Loucy (cell line): ENCODE results near the gene REPS2.

Source experiments
- H2AFZ ChIP-seq: fragments of 200-600 bp; sonication (generic); 2 replicates; pipeline ENCODE4 v1.6.0; 2016; ENCODE audit warnings: antibody characterized with exemption, mild to moderate bottlenecking, low read length, moderate library complexity
- H3F3A ChIP-seq: fragments of 200-600 bp; 2 replicates; pipeline ENCODE4 v1.6.0; 2016; ENCODE audit warnings: antibody characterized with exemption, low read depth, mild to moderate bottlenecking
- H3K27me3 ChIP-seq: fragments of 200-600 bp; sonication (generic); 2 replicates; pipeline ENCODE4 v1.6.1; 2014; ENCODE audit warnings: low read length, mild to moderate bottlenecking; ENCODE audit not compliant: insufficient read depth, poor library complexity, severe bottlenecking
- H3K36me3 ChIP-seq: fragments of 200-600 bp; sonication (generic); 2 replicates; pipeline ENCODE4 v1.6.1; 2016; ENCODE audit warnings: low read length; ENCODE audit not compliant: insufficient read depth
- H3K4me1 ChIP-seq: fragments of 200-600 bp; sonication (generic); 2 replicates; pipeline ENCODE4 v1.5.1; 2014; ENCODE audit warnings: low read length, mild to moderate bottlenecking; ENCODE audit not compliant: insufficient read depth, poor library complexity, severe bottlenecking
- H3K4me2 ChIP-seq: fragments of 200-600 bp; sonication (generic); 2 replicates; pipeline ENCODE4 v1.6.0; 2014; ENCODE audit warnings: antibody characterized with exemption, low read length, low read depth, mild to moderate bottlenecking; ENCODE audit not compliant: poor library complexity, severe bottlenecking
- H3K4me3 ChIP-seq: fragments of 200-600 bp; sonication (generic); 2 replicates; pipeline ENCODE4 v1.5.1; 2014; ENCODE audit warnings: low read length, mild to moderate bottlenecking, mixed read lengths; ENCODE audit not compliant: poor library complexity, severe bottlenecking
- H3K79me2 ChIP-seq: fragments of 200-600 bp; sonication (generic); 2 replicates; pipeline ENCODE4 v1.6.1; 2014; ENCODE audit warnings: low read length; ENCODE audit not compliant: insufficient read depth
- H3K9ac ChIP-seq: fragments of 200-600 bp; sonication (generic); 2 replicates; pipeline ENCODE4 v1.6.0; 2014; ENCODE audit warnings: mild to moderate bottlenecking, low read depth, low read length, moderate library complexity; ENCODE audit not compliant: poor library complexity, severe bottlenecking
- H3K9me2 ChIP-seq: fragments of 200-600 bp; sonication (generic); replicated peaks from 2 replicates; pipeline ENCODE4 v1.6.1; 2016; ENCODE audit warnings: low read depth, low read length, mixed read lengths
- H3K9me3 ChIP-seq: fragments of 200-600 bp; sonication (generic); 2 replicates; pipeline ENCODE4 v1.6.1; 2014; ENCODE audit warnings: mild to moderate bottlenecking, antibody characterized with exemption, low read length, low read depth; ENCODE audit not compliant: insufficient read depth
- H4K20me1 ChIP-seq: fragments of 200-600 bp; sonication (generic); 2 replicates; pipeline ENCODE4 v1.6.0; 2014; ENCODE audit warnings: antibody characterized with exemption, low read length, mild to moderate bottlenecking; ENCODE audit not compliant: insufficient read depth, poor library complexity, severe bottlenecking
- EZH2phosphoT487 ChIP-seq: fragments of 200-600 bp; IDR thresholded peaks from 2 replicates; pipeline ENCODE4 v1.6.1; 2018; ENCODE audit warnings: antibody characterized with exemption, mild to moderate bottlenecking, moderate library complexity, borderline replicate concordance
- TF ChIP-seq, protein P1 (sequence below): fragments of 200-600 bp; sonication (generic); conservative IDR thresholded peaks from 2 replicates; pipeline ENCODE4 v1.5.1; 2014; ENCODE audit warnings: mild to moderate bottlenecking, antibody characterized with exemption, low read length

Gene REPS2

DNA sequence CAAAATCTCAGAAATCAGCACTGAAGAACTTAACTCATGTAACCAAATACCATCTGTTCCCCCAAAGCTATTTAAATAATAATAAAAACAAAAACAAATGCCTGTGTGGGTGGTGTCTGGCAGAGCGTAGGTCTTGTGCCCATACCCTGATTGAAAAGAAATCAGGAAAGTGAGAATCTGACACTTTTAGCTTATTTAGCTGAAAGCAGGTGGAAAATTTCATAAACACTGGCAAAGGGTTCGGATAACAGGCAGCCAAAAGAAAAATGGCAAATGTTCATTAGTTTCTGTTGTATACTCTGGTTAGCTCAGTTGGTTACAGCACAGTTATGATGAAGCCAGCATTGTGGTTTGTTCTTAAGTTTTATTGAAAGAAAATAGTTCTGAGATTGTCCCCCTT, 48.3 kb downstream of the REPS2 start:
- H3K27me3 ChIP-seq: no peaks in the 10 kb centered on the region
- H3K4me1 ChIP-seq: no peaks in the 10 kb centered on the region
- no peak for TF ChIP-seq EZH2phosphoT487
- TF ChIP-seq, protein P1, sequence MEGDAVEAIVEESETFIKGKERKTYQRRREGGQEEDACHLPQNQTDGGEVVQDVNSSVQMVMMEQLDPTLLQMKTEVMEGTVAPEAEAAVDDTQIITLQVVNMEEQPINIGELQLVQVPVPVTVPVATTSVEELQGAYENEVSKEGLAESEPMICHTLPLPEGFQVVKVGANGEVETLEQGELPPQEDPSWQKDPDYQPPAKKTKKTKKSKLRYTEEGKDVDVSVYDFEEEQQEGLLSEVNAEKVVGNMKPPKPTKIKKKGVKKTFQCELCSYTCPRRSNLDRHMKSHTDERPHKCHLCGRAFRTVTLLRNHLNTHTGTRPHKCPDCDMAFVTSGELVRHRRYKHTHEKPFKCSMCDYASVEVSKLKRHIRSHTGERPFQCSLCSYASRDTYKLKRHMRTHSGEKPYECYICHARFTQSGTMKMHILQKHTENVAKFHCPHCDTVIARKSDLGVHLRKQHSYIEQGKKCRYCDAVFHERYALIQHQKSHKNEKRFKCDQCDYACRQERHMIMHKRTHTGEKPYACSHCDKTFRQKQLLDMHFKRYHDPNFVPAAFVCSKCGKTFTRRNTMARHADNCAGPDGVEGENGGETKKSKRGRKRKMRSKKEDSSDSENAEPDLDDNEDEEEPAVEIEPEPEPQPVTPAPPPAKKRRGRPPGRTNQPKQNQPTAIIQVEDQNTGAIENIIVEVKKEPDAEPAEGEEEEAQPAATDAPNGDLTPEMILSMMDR: no peak
- no peaks in the 10 kb centered on the region for H4K20me1 ChIP-seq
- H3K9me3 ChIP-seq: no peaks in the 10 kb centered on the region
- no peak overlapping the region for H3K4me2 ChIP-seq
- H3K4me3 ChIP-seq: no peak overlapping the region
- no peak overlapping the region for H3K9ac ChIP-seq
- no peaks in the 10 kb centered on the region for H3K36me3 ChIP-seq
- no peaks in the 10 kb centered on the region for H3K79me2 ChIP-seq
- no peaks in the 10 kb centered on the region for H3F3A ChIP-seq
- no peak overlapping the region for H2AFZ ChIP-seq
- H3K9me2 ChIP-seq: no peaks in the 10 kb centered on the region

DNA sequence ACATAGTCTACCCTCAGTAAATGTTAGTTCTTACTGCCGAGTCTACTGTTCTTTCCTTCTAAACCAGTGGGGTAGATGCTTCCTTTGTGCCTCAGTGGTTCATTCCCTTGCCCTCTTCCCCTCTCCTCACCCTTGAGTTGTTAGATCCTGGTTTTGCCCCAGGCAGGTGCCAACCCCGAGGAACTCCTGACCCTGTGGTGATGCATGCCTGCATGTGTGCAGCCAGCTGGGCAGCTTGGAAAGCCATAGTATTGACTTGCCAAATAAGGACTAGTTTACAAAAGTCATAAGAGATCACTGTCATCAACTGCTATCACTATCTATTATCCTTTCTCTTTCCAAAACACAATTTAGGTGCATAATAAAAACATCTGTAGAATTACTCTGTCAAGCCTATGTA, 50.9 kb downstream of the REPS2 start:
- H3K36me3 ChIP-seq: no peaks in the 10 kb centered on the region
- no peak for TF ChIP-seq EZH2phosphoT487
- TF ChIP-seq, protein P1: no peak

DNA sequence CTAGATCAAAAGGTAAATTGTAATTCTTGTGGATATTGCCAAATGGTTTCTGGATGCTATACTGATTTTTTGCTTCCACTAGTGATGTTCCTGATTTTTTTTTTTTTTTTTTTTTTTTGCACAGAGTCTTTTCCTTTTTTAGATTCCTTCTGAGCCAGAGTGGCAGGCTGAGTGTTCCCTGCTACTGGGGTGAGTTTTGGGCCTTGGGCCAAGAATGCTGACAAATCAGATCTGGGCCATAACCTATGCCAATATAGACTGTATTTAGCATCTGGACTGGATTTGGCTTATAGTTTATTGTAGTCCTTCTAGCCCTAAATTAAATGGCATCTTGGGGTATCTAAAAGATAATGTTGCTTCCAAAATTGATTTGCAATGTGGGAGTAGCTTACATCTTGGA, 52.8 kb downstream of the REPS2 start:
- H3K79me2 ChIP-seq: no peaks in the 10 kb centered on the region
- TF ChIP-seq, protein P1: no peak
- TF ChIP-seq EZH2phosphoT487: no peak
- no peaks in the 10 kb centered on the region for H4K20me1 ChIP-seq
- H3K4me1 ChIP-seq: no peaks in the 10 kb centered on the region
- no peak overlapping the region for H3K9ac ChIP-seq
- no peaks in the 10 kb centered on the region for H3K9me2 ChIP-seq
- no peaks in the 10 kb centered on the region for H3K9me3 ChIP-seq
- H3K4me2 ChIP-seq: no peak overlapping the region
- H2AFZ ChIP-seq: no peak overlapping the region
- H3F3A ChIP-seq: no peaks in the 10 kb centered on the region
- H3K36me3 ChIP-seq: no peaks in the 10 kb centered on the region
- no peaks in the 10 kb centered on the region for H3K27me3 ChIP-seq
- H3K4me3 ChIP-seq: no peak overlapping the region

More for the DNA sequence above, 50.9 kb downstream of the REPS2 start:
- Histone ChIP-seq H2AFZ (no peak overlapping the region), H3K79me2 (no peaks in the 10 kb centered on the region), H3K4me1 (no peaks in the 10 kb centered on the region), H3K9me3 (no peaks in the 10 kb centered on the region), H3K9ac (no peak overlapping the region), H3K4me3 (no peak overlapping the region), H3K9me2 (no peaks in the 10 kb centered on the region), H4K20me1 (no peaks in the 10 kb centered on the region), H3F3A (no peaks in the 10 kb centered on the region), H3K27me3 (no peaks in the 10 kb centered on the region), H3K4me2 (no peak overlapping the region)
